GM23338 (cell line): ENCODE measurements around the gene EIF4E2. TPM values are rescaled to one million over a fixed set of nuclear protein-coding genes. Genes with fewer than 3 reads are reported as not detected.

Experiments used
- ATAC-seq: fragments of 200-7000 bp; cut with Tn5 transposase; 3 replicates; pipeline ENCODE4 v1.9.1; 2020
- DNase-seq: peaks from one replicate; pipeline ENCODE4 v3.0.0-alpha.2; 2015; ENCODE audit warnings: low spot score
- H2AFZ ChIP-seq: fragments of 200-600 bp; sonication (generic); 2 replicates; pipeline ENCODE4 v1.8.0; 2016; ENCODE audit warnings: antibody characterized with exemption, mild to moderate bottlenecking, moderate library complexity
- H3F3A ChIP-seq: fragments of 200-600 bp; sonication (generic); replicated peaks from 2 replicates; pipeline ENCODE4 v1.8.0; 2017; ENCODE audit warnings: antibody characterized with exemption, mixed run types, low read depth
- H3K27ac ChIP-seq: fragments of 200-600 bp; sonication (generic); 2 replicates; pipeline ENCODE4 v1.6.1; 2016; ENCODE audit warnings: low read depth
- H3K27me3 ChIP-seq: fragments of 200-600 bp; sonication (generic); 2 replicates; pipeline ENCODE4 v1.8.0; 2016; ENCODE audit warnings: mild to moderate bottlenecking, mixed run types, moderate library complexity; ENCODE audit not compliant: insufficient read depth
- H3K36me3 ChIP-seq: fragments of 200-600 bp; sonication (generic); 2 replicates; pipeline ENCODE4 v1.8.0; 2016; ENCODE audit warnings: mild to moderate bottlenecking; ENCODE audit not compliant: insufficient read depth
- H3K4me1 ChIP-seq: fragments of 200-600 bp; sonication (generic); 2 replicates; pipeline ENCODE4 v1.8.0; 2016; ENCODE audit warnings: mild to moderate bottlenecking, moderate library complexity; ENCODE audit not compliant: insufficient read depth
- H3K4me2 ChIP-seq: fragments of 200-600 bp; sonication (generic); 2 replicates; pipeline ENCODE4 v1.7.1; 2017; ENCODE audit warnings: mixed run types
- H3K4me3 ChIP-seq: fragments of 200-600 bp; sonication (generic); 2 replicates; pipeline ENCODE4 v1.6.1; 2016; ENCODE audit warnings: mixed run types
- H3K79me2 ChIP-seq: fragments of 200-600 bp; sonication (generic); replicated peaks from 2 replicates; pipeline ENCODE4 v1.8.0; 2017; ENCODE audit warnings: mild to moderate bottlenecking; ENCODE audit not compliant: insufficient read depth
- H3K9me2 ChIP-seq: fragments of 200-600 bp; sonication (generic); 2 replicates; pipeline ENCODE4 v1.8.0; 2017; ENCODE audit not compliant: insufficient read depth
- H4K20me1 ChIP-seq: fragments of 200-600 bp; sonication (generic); replicated peaks from 2 replicates; pipeline ENCODE4 v1.8.0; 2017; ENCODE audit warnings: mild to moderate bottlenecking; ENCODE audit not compliant: insufficient read depth
- H3K27ac Mint-ChIP-seq: 2 replicates; pipeline ENCODE4 v1.8.0; 2020; ENCODE audit warnings: inconsistent platforms, mild to moderate bottlenecking, moderate library complexity, mixed read lengths
- H3K27me3 Mint-ChIP-seq: 3 replicates; pipeline ENCODE4 v1.8.0; 2022; ENCODE audit warnings: low read depth, mild to moderate bottlenecking, moderate library complexity, mixed read lengths, inconsistent platforms; ENCODE audit not compliant: insufficient read depth, poor library complexity
- H3K36me3 Mint-ChIP-seq: 3 replicates; pipeline ENCODE4 v1.8.0; 2021; ENCODE audit warnings: low read depth, mild to moderate bottlenecking, inconsistent platforms, moderate library complexity, mixed read lengths
- H3K4me1 Mint-ChIP-seq: 3 replicates; pipeline ENCODE4 v1.8.0; 2020; ENCODE audit warnings: mild to moderate bottlenecking, inconsistent platforms, mixed read lengths
- H3K4me3 Mint-ChIP-seq: 3 replicates; pipeline ENCODE4 v1.8.0; 2021; ENCODE audit warnings: moderate library complexity, mild to moderate bottlenecking, inconsistent platforms, mixed read lengths
- H3K9me3 Mint-ChIP-seq: 3 replicates; pipeline ENCODE4 v1.8.0; 2020; ENCODE audit warnings: moderate library complexity, mild to moderate bottlenecking, inconsistent platforms, mixed read lengths
- CREB1 ChIP-seq: fragments of 250-450 bp; sonication (Bioruptor Pico); IDR thresholded peaks from 2 replicates; pipeline ENCODE4 v1.5.0; 2020; ENCODE audit warnings: low read depth, mild to moderate bottlenecking, moderate library complexity
- EZH2phosphoT487 ChIP-seq: fragments of 200-600 bp; sonication (generic); IDR thresholded peaks from one replicate; pipeline ENCODE4 v1.8.1; 2018; ENCODE audit warnings: antibody characterized with exemption; ENCODE audit not compliant: unreplicated experiment
- NANOG ChIP-seq: IDR thresholded peaks from 2 replicates; pipeline ENCODE4 v1.6.1; 2016; ENCODE audit warnings: antibody characterized with exemption, borderline replicate concordance
- POLR2AphosphoS5 ChIP-seq: IDR thresholded peaks from 2 replicates; pipeline ENCODE4 v1.6.1; 2016; ENCODE audit warnings: antibody characterized with exemption, low read depth
- REST ChIP-seq: IDR thresholded peaks from one replicate; pipeline ENCODE4 v1.6.1; 2018; ENCODE audit warnings: antibody characterized with exemption; ENCODE audit not compliant: unreplicated experiment
- ZNF331 ChIP-seq: fragments of 250-450 bp; sonication (Bioruptor Pico); IDR thresholded peaks from 2 replicates; pipeline ENCODE4 v1.5.0; 2020; ENCODE audit warnings: low read depth, mild to moderate bottlenecking, moderate library complexity
- ZNF462 ChIP-seq: fragments of 250-450 bp; sonication (Bioruptor Pico); IDR thresholded peaks from 2 replicates; pipeline ENCODE4 v1.5.0; 2020; ENCODE audit warnings: mild to moderate bottlenecking, moderate library complexity
- polyA plus RNA-seq: library from polyadenylated mRNA; unstranded; fragments of >200 nt; fragmentation: Nextera tagmentation; extraction: Ambion mirVana; gene quantifications from 2 replicates; pipeline ENCODE4 v1.2.1, GENCODE V29; 2016
- total RNA-seq: library from RNA; depleted of rRNA; stranded (reverse); fragments of >200 nt; shearing (Covaris generic); gene quantifications from 2 replicates; pipeline ENCODE4 v1.2.3, GENCODE V29; 2014

The EIF4E2 gene
- total and polyA plus RNA-seq, 2 experiments from 2014 or later = 68.1 to 152 TPM

GRCh38 chr2:232516551-232516950 is 33.9 kb upstream of the EIF4E2 start:
- no peaks in the 10 kb centered on the region for H3K36me3 ChIP-seq
- H3K27ac ChIP-seq = no peak overlapping the region
- no peak for DNase-seq
- no peak for ATAC-seq
- Mint-ChIP-seq H3K4me3 (no peak overlapping the region), H3K4me1 (peaks cover 16% of the 10 kb centered on the region), H3K36me3 (no peaks in the 10 kb centered on the region), H3K27me3 (peaks cover 9% of the 10 kb centered on the region), H3K9me3 (no peaks in the 10 kb centered on the region; the same call in 2 of the 3 replicates), H3K27ac (no peak overlapping the region)
- H3K4me1 ChIP-seq = no peaks in the 10 kb centered on the region
- no peaks in the 10 kb centered on the region for H3K9me2 ChIP-seq
- no peak overlapping the region for H3K4me3 ChIP-seq
- H3K4me2 ChIP-seq = no peak overlapping the region
- H3K27me3 ChIP-seq = peaks cover 7% of the 10 kb centered on the region; the same call in 1 of the 2 replicates
- no peaks in the 10 kb centered on the region for H3K79me2 ChIP-seq
- no peak overlapping the region for H2AFZ ChIP-seq
- TF ChIP-seq EZH2phosphoT487 (no peak), ZNF462 (CRISPR knock-in tag) (no peak), ZNF331 (CRISPR knock-in tag) (no peak)
- 0 out of 2 replicates have a peak, but pooled peaks cover 5% of the 10 kb centered on the region for H3F3A ChIP-seq
- H4K20me1 ChIP-seq = no peaks in the 10 kb centered on the region

- no peak overlapping the region for H3K4me3 ChIP-seq
- H3K36me3 ChIP-seq = no peaks in the 10 kb centered on the region
- H3K4me2 ChIP-seq = no peak overlapping the region
- H3K79me2 ChIP-seq = no peaks in the 10 kb centered on the region
- H2AFZ ChIP-seq = no peak overlapping the region
- H3K9me3 Mint-ChIP-seq = no peaks in the 10 kb centered on the region
- H3K27me3 Mint-ChIP-seq = peaks cover 25% of the 10 kb centered on the region
- H3K4me1 ChIP-seq = no peaks in the 10 kb centered on the region; the same call in 1 of the 2 replicates
- H3K4me3 Mint-ChIP-seq = no peak overlapping the region
- H3K36me3 Mint-ChIP-seq = no peaks in the 10 kb centered on the region
- no peak overlapping the region for H3K27ac ChIP-seq
- H4K20me1 ChIP-seq = no peaks in the 10 kb centered on the region
- H3K4me1 Mint-ChIP-seq = peaks cover 19% of the 10 kb centered on the region
- ATAC-seq = no peak
- DNase-seq = no peak
- H3F3A ChIP-seq = 0 out of 2 replicates have a peak, but pooled peaks cover 5% of the 10 kb centered on the region
- H3K9me2 ChIP-seq = no peaks in the 10 kb centered on the region
- H3K27ac Mint-ChIP-seq = no peak overlapping the region
- peaks cover 29% of the 10 kb centered on the region for H3K27me3 ChIP-seq
- TF ChIP-seq REST (no peak), CREB1 (CRISPR knock-in tag) (no peak), NANOG (no peak), POLR2AphosphoS5 (no peak)
These were observed 31.6 kb upstream of the EIF4E2 start for GRCh38 chr2:232518844-232519243.
